Cerebellar nuclear complex (tissue), 1 donor: ENCODE results near the gene CMTM1.
"Not testable (repeated sequence)": the region's sequence is repeated elsewhere in the genome, so short reads cannot be mapped to it uniquely, and the experiment has no call there.

Experiments
- DNase-seq, 2 experiments: peaks; one replicate each; lab custom pipeline; 2025; lab: John Stamatoyannopoulos, UW

CMTM1 gene

DNA sequence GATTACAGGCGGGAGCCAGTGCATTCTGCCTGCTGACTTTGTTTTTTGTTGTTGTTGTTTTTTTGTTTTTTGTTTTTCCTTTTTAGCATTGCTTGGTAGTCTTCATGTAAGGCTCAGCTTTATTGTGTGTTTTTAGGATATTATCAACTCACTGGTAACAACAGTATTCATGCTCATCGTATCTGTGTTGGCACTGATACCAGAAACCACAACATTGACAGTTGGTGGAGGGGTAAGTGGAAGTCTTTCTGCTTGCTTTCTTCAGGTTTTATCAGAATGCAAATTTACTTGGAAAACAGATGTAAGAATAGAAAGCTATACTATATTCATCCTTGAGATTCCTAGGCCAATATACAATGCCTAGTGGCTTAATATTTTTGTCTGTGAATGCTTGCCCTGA lies 3.3 kb upstream of the CMTM1 start:
- DNase-seq = no peak

DNA sequence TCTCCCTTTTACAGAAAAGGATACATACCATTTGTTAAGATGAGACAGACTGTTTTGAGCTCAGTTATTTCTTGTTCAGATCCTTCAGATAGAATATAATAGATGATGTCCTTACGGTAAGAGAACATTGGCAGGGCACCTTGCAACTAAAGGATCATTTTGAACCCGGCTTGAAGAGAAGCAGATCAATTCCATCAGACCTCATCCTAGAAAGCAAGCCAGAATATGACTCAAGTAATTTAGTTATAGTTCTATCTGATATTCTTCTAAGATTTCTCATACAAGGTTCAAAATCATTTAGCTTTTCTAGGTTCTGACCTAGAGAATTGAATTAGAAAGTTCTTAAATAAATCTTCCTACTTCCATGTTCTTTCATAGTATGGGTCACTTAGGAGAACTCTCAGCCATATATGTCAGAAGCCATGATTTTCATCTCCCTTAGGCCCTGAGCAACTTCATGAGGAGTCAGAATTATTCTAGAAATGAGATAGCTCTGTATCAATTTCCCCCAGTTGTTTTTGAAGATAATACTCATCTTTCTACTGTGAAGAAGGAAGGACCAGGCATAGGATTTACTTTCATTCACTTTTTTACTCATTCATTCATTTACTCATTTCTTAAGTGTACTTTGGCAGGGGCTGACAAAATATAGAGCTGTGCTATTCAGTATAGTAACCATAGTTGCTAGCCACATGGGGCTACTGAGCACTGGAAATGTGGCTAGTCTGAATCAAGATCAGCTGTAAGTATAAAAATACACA lies 2.5 kb upstream of the CMTM1 start:
- no peak for DNase-seq

DNA sequence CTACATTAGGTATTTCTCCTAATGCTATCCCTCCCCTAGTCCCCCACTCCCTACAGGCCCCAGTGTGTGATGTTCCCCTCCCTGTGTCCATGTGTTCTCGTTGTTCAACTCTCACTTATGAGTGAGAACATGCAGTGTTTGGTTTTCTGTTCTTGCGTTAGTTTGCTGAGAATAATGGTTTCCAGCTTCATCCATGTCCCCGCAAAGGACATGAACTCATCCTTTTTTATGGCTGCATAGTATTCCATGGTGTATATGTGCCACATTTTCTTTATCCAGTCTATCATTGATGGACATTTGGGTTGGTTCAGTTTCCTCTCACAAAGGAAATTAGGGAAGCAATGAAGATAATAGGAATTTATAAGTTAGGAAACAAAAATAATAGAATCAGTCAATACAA lies 1.0 kb downstream of the CMTM1 start:
- DNase-seq = not testable (repeated sequence)

DNA sequence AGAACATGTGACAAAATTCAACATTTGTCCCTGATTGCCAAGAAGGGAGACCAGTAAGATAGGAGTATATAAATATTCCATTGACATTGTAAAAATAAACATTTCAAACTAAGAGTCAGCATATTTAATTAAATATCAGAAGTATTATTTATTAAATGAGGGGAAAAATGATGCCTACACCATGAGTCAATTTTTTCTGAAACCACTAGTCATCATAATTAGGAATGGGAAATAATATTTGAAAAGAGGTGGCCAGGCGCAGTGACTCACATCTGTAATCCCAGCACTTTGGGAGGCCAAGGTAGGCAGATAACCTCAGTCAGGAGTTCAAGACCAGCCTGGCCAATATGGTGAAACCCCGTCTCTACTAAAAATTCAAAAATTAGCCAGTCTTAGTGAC lies 2.1 kb downstream of the CMTM1 start:
- DNase-seq = no peak

DNA sequence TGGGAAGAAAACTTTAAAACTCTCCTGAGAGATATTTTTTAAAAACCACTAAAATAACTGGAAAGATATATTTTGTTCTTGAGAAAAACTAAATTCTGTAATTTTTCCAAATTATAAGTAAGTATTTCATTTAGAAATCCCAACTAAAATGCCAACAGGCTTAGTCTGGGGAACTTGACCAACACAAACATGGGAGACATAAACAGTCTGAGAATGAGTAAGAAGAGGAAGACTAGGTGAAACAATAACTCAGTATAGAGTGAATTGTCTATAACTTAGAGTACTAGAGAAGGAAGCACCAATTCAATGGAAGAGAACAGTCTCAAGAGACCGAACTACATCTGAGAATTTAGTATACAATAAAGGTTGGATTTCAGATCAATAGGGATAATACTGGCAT lies 2.9 kb downstream of the CMTM1 start:
- DNase-seq = no peak

DNA sequence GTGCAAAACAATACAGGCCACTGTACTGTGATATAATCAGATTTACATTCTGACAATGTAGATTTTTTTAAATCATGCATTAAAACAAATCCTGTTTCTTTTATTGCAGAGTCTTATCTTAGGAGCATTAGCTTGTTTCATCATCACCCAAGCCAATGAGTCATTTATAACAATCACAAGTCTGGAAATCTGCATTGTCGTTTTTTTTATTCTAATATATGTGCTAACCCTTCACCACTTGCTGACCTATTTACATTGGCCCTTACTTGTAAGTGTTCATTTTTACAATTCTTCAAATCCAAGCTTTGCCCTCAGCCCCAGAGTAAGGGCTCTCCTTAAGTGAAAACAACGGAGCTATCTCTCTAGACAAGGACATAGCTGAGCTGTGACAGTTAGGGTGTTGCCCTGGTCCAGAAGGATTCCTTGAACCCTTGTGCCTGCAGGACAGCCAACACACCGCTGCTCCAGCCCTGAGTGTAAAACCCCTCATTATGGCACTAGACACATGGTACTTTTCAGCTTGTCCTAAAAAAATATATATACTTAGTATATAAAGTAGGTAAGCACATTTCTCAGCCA lies 3.7 kb downstream of the CMTM1 start:
- DNase-seq = no peak

DNA sequence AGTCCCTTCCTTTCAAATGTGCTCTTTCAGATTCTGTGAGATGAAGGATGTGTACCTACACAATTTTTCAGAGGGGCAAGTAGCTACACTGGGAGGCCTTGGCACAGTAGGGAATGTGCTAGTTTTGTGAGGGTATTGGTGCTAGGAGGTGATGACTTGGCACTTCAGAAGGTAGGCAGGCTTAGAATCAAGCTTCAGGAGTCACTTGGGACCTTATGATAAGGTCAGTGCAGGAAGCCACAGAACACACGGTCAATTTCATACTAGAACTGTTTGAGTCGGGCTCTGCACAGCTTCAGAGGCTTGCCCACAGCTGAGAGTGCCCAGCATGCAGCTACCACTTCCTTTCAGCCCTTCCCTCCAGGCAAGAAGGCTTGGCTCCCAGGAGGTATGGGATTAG lies 6.1 kb downstream of the CMTM1 start:
- DNase-seq = no peak

DNA sequence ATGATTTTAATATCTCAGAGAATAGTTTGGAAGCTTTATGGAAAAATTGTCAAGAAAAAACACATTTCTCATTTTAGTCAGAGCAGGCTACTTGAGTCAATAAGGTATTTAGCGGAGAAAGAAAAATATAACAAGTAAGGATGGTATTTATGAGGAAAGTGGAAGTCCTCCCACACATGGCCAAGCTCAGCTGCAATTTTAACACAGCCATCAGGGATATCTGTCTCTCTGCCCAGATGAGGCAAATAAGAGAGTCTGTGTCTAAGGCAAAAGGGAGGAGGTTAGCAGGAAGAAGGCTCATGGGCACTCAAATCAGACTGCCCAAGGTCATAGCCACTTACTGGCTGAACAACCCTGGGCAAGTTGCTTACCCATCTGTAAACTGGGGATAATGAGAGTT lies 7.8 kb downstream of the CMTM1 start:
- DNase-seq = no peak

DNA sequence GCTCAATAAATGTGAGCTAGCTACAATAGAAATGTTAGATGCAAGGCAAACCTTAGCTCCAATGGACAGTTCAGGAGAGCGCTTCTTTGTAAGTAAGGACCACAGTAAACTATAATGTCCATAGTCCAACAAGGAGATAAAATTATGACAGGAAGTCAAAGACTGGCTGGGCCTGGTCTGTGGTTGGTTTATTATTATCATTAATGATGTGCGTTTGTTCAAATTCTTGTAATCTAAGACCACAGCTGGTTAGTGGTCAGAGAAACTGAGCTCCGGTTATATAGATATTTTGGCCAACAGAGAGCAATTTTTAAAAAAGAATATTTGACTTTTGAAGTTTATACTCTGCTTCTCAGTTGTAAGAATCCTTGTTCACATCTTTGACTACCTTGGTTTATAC lies 8.3 kb downstream of the CMTM1 start:
- no peak for DNase-seq

DNA sequence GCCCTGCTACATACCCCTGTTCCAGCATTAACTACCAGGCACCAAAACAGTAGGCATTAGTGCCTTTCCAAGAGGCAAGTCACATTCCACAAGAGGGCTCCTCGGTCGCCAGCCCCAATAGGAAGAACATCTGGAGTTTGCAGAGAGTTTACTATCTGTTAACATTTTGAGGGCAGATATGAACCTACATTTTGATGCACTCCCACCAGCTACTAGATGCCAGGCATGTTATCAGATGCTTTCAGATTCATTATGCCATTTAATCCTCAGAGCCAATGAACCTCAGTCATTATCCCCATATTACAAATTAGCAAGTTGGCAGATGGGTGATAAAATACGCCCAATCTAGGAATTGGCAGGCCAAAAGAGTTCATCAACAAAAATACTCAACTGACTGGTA lies 8.8 kb downstream of the CMTM1 start:
- no peak for DNase-seq

DNA sequence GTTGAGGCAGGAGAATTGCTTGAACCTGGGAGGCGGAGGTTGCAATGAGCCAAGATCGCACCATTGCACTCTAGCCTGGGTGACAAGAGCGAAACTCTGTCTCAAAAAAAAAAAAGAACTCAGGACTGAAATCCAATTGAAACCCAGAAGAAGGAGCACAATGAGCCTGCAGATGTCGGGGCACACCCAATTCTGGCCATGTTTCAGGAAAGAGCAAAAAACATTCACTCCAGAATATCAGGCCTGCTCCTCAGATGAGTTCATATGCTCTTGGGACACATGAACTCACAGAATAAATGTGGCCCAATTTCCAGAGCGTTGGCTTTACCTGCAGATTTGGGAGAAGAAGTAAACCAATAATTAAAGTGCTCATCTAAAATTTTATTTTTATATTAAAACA lies 10.1 kb downstream of the CMTM1 start:
- DNase-seq = no peak

DNA sequence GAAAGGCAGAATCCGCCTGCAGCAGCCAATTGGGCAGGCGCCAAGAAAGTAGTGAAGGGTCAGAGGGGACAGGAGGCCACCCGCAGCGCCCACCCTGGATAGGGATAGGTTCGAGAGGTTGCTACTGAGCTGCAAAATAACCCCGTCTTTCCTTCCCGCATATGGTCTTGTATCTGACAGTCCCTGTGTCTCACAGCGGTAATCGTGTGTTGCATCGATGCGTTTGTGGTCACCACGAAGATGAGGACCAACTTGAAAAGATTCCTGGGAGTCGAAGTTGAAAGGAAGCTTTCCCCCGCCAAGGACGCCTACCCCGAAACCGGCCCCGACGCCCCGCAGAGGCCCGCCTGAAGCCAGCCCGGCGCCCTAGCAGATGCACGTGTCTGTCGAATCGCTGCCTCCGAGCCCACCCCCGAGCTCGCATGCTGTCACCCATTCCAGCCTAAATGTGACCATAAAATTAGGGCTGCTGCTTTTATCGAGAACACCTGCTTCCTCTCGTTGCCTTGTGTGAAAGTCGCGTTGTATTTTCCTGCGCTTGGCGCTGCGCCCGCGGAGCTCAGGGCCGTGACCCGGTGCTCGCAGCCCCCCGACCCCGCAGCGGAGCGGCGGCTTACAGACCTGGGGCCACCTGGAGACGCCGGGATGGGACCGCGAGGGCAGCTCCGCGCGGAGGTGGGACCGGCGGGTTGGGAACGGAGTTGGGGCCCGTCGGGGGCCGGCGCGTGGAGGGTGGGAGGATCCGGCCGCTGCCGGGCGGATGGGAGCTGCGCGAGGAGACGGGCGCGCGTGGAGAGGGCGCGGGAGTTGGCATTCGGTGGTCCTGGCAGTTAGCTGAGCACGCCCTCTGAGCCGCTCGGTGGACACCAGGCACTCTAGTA lies 12.7 kb downstream of the CMTM1 start, which contains the start of gene CMTM2:
Gene CMTM2 (plus strand): TSS at position 813 of the 881 bp plus-strand sequence. CDS start 145 bp downstream, outside the sequence.
- no peak for DNase-seq

DNA sequence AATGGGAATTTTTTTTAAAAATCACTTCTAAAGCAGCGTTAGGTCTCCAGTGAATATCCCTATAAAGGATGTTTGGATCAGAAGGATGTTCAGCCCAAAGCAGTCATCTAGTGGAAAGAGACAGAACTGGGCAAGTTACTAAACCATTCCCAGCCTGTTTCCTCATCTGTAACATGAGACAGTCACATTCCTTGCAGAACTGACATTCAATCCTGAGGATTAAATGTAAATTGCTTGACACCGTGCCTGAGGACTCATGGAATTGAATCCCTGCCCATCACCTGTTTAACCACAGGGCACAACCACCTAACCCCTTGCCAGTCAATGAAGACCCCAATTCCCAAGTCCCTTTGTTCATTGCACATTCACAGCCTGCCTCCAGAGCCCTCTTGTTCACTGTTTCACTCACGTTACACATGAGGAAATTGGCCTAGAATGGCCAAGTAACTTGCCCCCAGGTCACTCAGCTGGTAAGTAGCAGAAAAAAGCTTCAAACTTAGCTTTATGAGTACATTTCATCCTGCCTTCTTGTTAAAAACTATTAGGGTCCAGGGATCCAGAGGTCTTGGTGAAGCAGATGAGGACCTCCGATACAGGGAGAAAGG lies 14.5 kb downstream of the CMTM1 start:
- DNase-seq = no peak

DNA sequence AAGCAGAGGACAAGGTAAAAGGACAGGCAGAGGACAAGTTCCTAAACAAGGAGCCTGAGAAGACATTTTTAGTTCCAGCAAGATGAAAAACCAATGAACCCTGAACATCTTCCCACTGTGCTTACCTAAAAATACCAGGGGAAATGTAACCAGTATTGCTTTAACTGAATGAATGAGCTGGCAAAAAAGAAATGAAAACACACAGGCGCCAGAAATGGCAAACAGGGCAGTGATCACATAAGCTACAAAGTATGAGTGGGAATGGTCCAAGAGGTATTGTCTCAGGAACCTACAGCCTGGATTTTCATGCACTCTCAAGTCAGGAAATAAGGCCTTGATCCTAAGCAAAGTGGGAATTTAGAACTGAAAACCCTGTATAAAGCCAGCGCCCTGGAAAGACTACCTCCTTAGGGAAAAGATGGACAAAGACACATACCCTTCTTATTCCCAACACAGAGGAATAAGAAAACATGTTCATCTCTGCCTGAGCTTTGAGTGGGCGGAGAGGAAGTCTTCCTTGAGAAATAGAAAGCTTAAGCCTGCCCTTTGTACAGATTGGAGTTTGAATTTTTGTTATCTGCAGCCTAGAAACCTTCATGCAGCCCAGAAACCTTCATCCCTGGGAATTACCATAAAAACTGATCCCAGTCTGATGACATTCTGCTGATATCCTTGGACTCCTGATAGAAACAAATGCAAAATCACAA lies 15.2 kb downstream of the CMTM1 start:
- DNase-seq = no peak

DNA sequence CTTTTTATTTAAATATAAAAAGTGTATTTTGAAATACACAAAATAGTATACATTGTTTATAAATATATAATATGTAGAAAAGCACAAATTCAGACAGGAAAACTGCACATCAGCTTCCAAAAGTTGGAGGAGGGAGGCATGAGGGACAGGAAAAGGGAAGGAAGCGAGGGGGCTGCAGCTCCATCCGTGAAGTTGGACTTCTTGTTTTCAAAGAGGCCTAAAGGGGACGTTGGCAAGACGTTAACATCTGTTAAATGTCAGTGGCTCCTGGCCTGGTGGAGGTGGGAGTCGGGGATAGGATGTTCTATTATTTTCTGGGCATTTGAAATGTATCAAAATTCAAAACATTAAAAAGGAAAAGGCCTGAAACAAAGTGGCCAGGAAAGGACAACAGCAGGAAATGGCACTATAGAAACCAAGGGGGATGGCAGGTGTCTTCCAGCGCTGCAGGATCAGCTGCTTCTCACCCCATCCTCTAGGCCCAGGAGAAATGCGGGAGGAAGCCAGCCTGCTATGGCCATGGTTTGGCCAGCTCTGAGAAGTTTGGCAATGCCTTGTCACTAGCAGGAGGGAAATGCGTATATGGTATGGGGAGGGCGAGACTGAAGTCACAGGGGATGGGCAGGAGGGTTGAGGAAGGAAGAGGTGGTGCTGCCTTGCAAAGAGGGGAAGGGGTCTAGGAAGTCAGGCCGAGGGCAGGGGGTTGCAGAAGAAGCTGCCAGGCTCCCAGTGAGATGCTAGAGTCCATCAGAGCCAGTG lies 19.4 kb downstream of the CMTM1 start:
- no peak for DNase-seq

DNA sequence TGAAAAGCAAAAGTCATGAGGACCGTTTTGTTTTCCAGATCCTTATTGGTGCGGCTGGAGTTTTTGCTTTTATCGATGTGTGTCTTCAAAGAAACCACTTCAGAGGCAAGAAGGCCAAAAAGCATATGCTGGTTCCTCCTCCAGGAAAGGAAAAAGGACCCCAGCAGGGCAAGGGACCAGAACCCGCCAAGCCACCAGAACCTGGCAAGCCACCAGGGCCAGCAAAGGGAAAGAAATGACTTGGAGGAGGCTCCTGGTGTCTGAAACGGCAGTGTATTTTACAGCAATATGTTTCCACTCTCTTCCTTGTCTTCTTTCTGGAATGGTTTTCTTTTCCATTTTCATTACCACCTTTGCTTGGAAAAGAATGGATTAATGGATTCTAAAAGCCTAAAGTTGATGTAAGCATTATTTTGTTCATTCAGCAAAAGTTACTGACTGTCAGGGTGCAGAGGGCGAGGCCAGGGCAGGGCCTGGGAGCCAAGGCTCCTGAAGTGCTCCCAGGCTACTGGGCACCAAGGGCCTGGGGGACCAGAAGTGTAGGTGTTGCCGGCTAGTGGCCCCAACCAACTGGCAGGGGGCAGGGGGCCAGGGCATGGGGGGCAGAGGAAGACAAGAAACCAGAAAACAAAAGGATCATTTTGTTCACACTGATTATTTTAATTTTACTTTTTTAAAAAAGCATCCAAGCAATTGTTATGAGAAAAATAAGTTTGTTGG lies 21.8 kb downstream of the CMTM1 start:
- no peak for DNase-seq

DNA sequence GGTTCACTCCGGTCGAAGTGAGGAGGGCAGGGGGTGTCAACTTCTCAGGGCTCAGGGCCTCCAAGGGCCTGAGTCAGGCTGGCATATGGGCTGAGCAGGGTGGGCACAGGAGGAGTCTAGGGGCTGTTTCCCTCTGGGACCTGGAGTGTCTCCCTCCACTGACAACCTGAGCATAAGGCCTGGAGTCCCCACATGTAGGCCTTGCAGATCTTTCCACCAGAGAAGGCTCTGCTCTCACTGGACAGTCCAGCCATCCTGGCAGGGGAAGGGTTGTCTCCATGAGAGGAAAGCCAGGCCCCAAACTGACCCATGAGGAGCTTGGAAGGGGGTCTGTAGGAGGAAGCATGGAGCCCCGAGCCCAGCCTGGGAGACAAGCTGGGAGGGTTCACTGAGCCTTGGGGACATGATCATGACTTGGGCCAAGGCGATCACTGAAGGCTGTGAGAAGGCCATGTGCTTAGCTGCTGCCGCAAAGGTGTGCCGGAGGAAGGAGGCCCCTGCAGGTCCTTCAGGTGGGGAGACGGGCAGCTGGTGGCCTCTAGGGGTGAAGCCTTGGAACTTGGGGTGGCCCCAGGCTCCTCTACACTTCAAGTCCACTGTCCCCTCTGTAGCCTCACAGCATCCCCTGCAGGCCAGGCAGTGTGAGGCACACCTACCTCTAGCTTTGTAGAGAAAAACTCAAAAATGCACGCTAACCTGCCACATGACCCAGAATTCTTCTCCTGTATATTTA lies 22.9 kb downstream of the CMTM1 start:
- DNase-seq = no peak

DNA sequence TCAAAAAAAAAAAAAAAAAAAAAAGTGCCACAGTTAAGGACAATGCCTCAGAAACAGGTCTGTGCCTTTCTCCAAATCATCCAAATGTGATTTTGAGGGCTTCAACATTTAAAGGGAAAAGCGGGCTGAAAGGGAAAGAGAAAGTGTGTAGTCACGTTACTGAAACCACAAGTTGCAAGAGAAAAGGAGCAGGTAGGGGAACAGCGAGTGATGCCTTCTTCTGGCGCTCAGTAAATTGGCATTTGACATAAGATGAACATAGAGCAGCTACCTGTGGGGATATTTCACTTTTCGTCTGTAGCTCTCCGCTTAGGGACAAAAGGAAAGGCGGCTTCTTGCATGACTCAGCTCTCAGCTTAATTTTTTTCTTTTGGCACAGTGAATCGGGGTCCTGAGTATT lies 24.1 kb downstream of the CMTM1 start:
- no peak for DNase-seq

DNA sequence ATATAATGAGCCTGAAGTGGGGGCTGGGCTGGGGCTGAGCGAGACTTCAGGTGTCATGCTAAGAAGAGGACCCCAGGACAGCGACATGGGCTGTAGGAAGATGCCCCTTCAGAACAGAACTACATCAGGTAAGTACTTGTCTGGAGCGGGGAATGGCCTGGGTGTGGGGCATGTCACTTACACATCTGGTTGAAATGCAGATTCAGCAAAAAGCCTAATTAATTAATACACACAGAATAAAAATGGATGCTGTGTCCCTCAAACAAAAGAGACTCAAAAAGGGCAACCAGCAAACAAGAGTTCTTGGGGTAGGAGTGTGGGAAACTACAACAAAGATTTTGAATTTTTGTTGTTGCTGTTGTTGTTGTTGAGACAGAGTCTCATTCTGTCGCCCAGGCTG lies 24.8 kb downstream of the CMTM1 start:
- DNase-seq = no peak

DNA sequence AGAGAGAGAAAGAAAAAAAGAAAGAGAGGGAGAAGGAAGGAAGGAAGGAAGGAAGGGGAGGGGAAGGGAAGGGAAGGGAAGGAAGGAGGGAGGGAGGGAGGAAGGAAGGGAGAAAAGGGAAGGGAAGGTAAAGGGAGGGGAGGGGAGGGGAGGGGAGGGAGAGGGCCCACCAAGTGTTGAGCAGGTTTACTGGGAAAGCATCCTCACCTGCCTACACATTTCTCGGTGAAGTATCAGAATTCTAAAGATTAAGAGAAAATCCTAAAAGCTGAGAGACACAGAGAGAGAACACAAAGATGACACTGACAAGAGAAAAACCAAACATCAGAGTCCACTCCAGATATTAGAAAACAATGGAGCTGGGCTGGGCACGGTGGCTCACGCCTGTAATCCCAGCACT lies 26.0 kb downstream of the CMTM1 start:
- DNase-seq = no peak
